A549 (cell line): Measurements from ENCODE around the gene ZNF398. TPM values are rescaled to one million over a fixed set of nuclear protein-coding genes. Genes with fewer than 3 reads are reported as not detected.
"Not testable (repeated sequence)": the region's sequence is repeated elsewhere in the genome, so short reads cannot be mapped to it uniquely, and the experiment has no call there.

ENCODE experiments used
- ATAC-seq, 2 experiments: fragments of 200-7000 bp in 1 of 2; fragments of >200 bp in 1 of 2; cut with Nextera tagmentation in 1 of 2; cut with Tn5 transposase in 1 of 2; 3 replicates each; pipeline versions ENCODE4 v1.8.0 to v1.9.1; 2018 to 2020; ENCODE audit warnings: mild to moderate bottlenecking in 1 of 2, moderate library complexity in 1 of 2
- CTCF ChIA-PET: fragments of 300-600 bp; sonication (Branson Sonifier 250); formaldehyde crosslinking; extraction: SDS; loops from one replicate; lab custom pipeline; 2021; ENCODE audit warnings: antibody characterized with exemption, inconsistent platforms; lab: Yijun Ruan, JAX
- POLR2A ChIA-PET: fragments of 350-600 bp; formaldehyde crosslinking; extraction: SDS; loops from one replicate; lab custom pipeline; 2021; ENCODE audit warnings: antibody characterized with exemption, inconsistent platforms; lab: Yijun Ruan, JAX
- DNase-seq, 2 experiments: peaks; one replicate each; pipeline versions ENCODE4 v3.0.0 to v3.0.0-alpha.2; 2011 to 2016; ENCODE audit warnings: low read depth in 1 of 2, low spot score in 1 of 2
- FAIRE-seq: peaks from 2 replicates; lab custom pipeline; 2011; peaks lifted over from hg19 to GRCh38; lab: Jason Lieb, UNC
- H3K27ac ChIP-seq, 2 experiments: fragments of >200 bp; sonication (Bioruptor Twin); formaldehyde crosslinking; 3 replicates each; pipeline ENCODE4 v1.5.1; 2016 to 2017
- H3K4me1 ChIP-seq: fragments of >200 bp; sonication (Bioruptor Twin); formaldehyde crosslinking; 3 replicates; pipeline ENCODE4 v1.6.1; 2016
- H3K4me2 ChIP-seq: fragments of >200 bp; sonication (Bioruptor Twin); formaldehyde crosslinking; 3 replicates; pipeline ENCODE4 v1.6.1; 2016
- H3K4me3 ChIP-seq: fragments of >200 bp; sonication (Bioruptor Twin); formaldehyde crosslinking; 3 replicates; pipeline ENCODE4 v1.5.1; 2016
- H3K9me3 ChIP-seq: fragments of >200 bp; sonication (Bioruptor Twin); formaldehyde crosslinking; 3 replicates; pipeline ENCODE4 v1.6.1; 2016
- CBX2 ChIP-seq: fragments of 200-600 bp; sonication (generic); IDR thresholded peaks from 2 replicates; pipeline ENCODE4 v1.6.1; 2016; ENCODE audit warnings: low read depth, mild to moderate bottlenecking, borderline replicate concordance
- CTCF ChIP-seq: fragments of >200 bp; sonication (Bioruptor Twin); formaldehyde crosslinking; IDR thresholded peaks from 3 replicates; pipeline ENCODE4 v1.5.1; 2016
- EP300 ChIP-seq, 2 experiments: fragments of >200 bp; sonication (Bioruptor Twin); formaldehyde crosslinking; IDR thresholded peaks; 2 replicates in 1 of 2; 3 replicates in 1 of 2; pipeline ENCODE4 v1.6.1; 2016 to 2017
- FOSL2 ChIP-seq, 2 experiments: fragments of 450-650 bp in 1 of 2; fragments of >200 bp in 1 of 2; sonication (Bioruptor Twin) in 1 of 2; formaldehyde crosslinking; IDR thresholded peaks; 2 replicates each; pipeline versions ENCODE4 v1.5.0 to v1.6.1; 2016 to 2020; ENCODE audit warnings: mild to moderate bottlenecking in 1 of 2, moderate library complexity in 1 of 2
- GATA3 ChIP-seq: IDR thresholded peaks from 2 replicates; pipeline ENCODE4 v1.6.1; 2012; ENCODE audit warnings: borderline replicate concordance
- HDAC2 ChIP-seq: fragments of 200-600 bp; sonication (generic); IDR thresholded peaks from 2 replicates; pipeline ENCODE4 v1.6.1; 2016
- HEYL ChIP-seq: fragments of 250-450 bp; sonication (Bioruptor Pico); IDR thresholded peaks from 2 replicates; pipeline ENCODE4 v1.8.0; 2021; ENCODE audit warnings: mild to moderate bottlenecking, moderate library complexity
- JUNB ChIP-seq: fragments of >200 bp; sonication (Bioruptor Twin); formaldehyde crosslinking; IDR thresholded peaks from 2 replicates; pipeline ENCODE4 v1.6.1; 2016
- KDM1A ChIP-seq: fragments of 200-600 bp; sonication (generic); IDR thresholded peaks from 2 replicates; pipeline ENCODE4 v1.6.1; 2016; ENCODE audit warnings: low read depth, mild to moderate bottlenecking
- KDM5A ChIP-seq: fragments of 200-600 bp; sonication (generic); IDR thresholded peaks from 2 replicates; pipeline ENCODE4 v1.6.1; 2016; ENCODE audit warnings: antibody characterized with exemption, mild to moderate bottlenecking
- MAX ChIP-seq: IDR thresholded peaks from 2 replicates; pipeline ENCODE4 v1.6.1; 2012
- MAZ ChIP-seq: fragments of 150-350 bp; IDR thresholded peaks from 2 replicates; pipeline ENCODE4 v1.6.1; 2014; ENCODE audit warnings: antibody characterized with exemption, low read depth, low read length, borderline replicate concordance
- MYC ChIP-seq: IDR thresholded peaks from 2 replicates; pipeline ENCODE4 v1.6.1; 2012; ENCODE audit warnings: mild to moderate bottlenecking, inconsistent platforms, low read length, improper control_type of control experiment, borderline replicate concordance
- NFE2L2 ChIP-seq: fragments of 150-350 bp; conservative IDR thresholded peaks from 2 replicates; pipeline ENCODE4 v1.6.1; 2014; ENCODE audit warnings: low read length
- NPAS2 ChIP-seq: fragments of 250-450 bp; sonication (Bioruptor Pico); IDR thresholded peaks from 2 replicates; pipeline ENCODE4 v1.8.0; 2022; ENCODE audit warnings: mild to moderate bottlenecking, moderate library complexity, borderline replicate concordance
- NR3C1 ChIP-seq: fragments of >200 bp; sonication (Bioruptor Twin); formaldehyde crosslinking; IDR thresholded peaks from 3 replicates; pipeline ENCODE4 v1.6.1; 2017
- PBX3 ChIP-seq: IDR thresholded peaks from 2 replicates; pipeline ENCODE4 v1.6.1; 2012
- POLR2A ChIP-seq: IDR thresholded peaks from 2 replicates; pipeline ENCODE4 v1.6.1; 2012; ENCODE audit warnings: mild to moderate bottlenecking, low read length
- RAD21 ChIP-seq, 2 experiments: fragments of >200 bp in 1 of 2; sonication (Bioruptor Twin) in 1 of 2; formaldehyde crosslinking in 1 of 2; IDR thresholded peaks in 1 of 2; conservative IDR thresholded peaks in 1 of 2; 2 replicates in 1 of 2; 3 replicates in 1 of 2; pipeline ENCODE4 v1.6.1; 2012 to 2018; ENCODE audit warnings: inconsistent platforms in 1 of 2
- RARB ChIP-seq: fragments of 250-450 bp; sonication (Bioruptor Pico); IDR thresholded peaks from 2 replicates; pipeline ENCODE4 v1.8.0; 2021; ENCODE audit warnings: mild to moderate bottlenecking, moderate library complexity
- RCOR1 ChIP-seq: fragments of 150-350 bp; IDR thresholded peaks from 2 replicates; pipeline ENCODE4 v1.6.1; 2014; ENCODE audit warnings: antibody characterized with exemption, low read length, low read depth
- RNF2 ChIP-seq: fragments of 200-600 bp; sonication (generic); IDR thresholded peaks from 2 replicates; pipeline ENCODE4 v1.6.1; 2016; ENCODE audit warnings: low read depth, mild to moderate bottlenecking, antibody characterized with exemption, moderate library complexity, borderline replicate concordance
- USF2 ChIP-seq: fragments of 450-650 bp; IDR thresholded peaks from 2 replicates; pipeline ENCODE4 v1.6.1; 2014; ENCODE audit warnings: antibody characterized with exemption
- ZNF302 ChIP-seq: fragments of 250-450 bp; sonication (Bioruptor Pico); IDR thresholded peaks from 2 replicates; pipeline ENCODE4 v1.9.0; 2021; ENCODE audit warnings: inconsistent platforms, mild to moderate bottlenecking, moderate library complexity
- ZSCAN20 ChIP-seq: fragments of 250-450 bp; sonication (Bioruptor Pico); IDR thresholded peaks from 2 replicates; pipeline ENCODE4 v1.8.0; 2022; ENCODE audit warnings: mild to moderate bottlenecking, moderate library complexity
- WGBS: methylation state at CpG from one replicate; pipeline ENCODE4 v1.1.6; 2017; ENCODE audit errors: missing lambda C conversion rate; 5-methylcytosine and 5-hydroxymethylcytosine counted together
- polyA plus RNA-seq, 4 experiments: library from polyadenylated mRNA; depleted of rRNA in 3 of 4; stranded (reverse); fragments of >200 nt; fragmentation: RNase III in 1 of 4; extraction: RNeasy Plus Mini Kit Qiagen cat#74134 plus additional on column Dnase treatment in 1 of 4; gene quantifications; 2 replicates in 3 of 4; 3 replicates in 1 of 4; pipeline ENCODE4 v1.2.3, GENCODE V29; 2011 to 2017

Gene ZNF398
- polyA plus RNA-seq, 2 of the 4 experiments (the other 2 are of a cell fraction), result 6.6 to 8.1 TPM

- TF ChIP-seq RAD21 (conservative IDR thresholded peaks at IDR 0.05 in 1 of 2, IDR thresholded peaks at IDR 0.05 in 1 of 2) (no peak), POLR2A (no peak), CTCF (no peak), HDAC2 (no peak), KDM5A (no peak), EP300 (IDR thresholded peaks at IDR 0.05) (no peak)
- Histone ChIP-seq H3K4me2 (no peak overlapping the region), H3K4me1 (peaks cover 23% of the 10 kb centered on the region), H3K27ac (peak overlapping the region in 1 of 2 experiments; percentile 28; a peak in 2 of 6 replicates), H3K9me3 (no peaks in the 10 kb centered on the region), H3K4me3 (no peak overlapping the region)
- ChIA-PET CTCF (interaction anchor here (0.6 to 1.5 kb wide), 2 partner anchors 62 to 72 kb away, joined by 3 to 4 read pairs; no protein-coding TSS in a partner anchor), POLR2A (no interaction called here)
- WGBS, result 49% methylated on average over 3 of the region's 3 CpGs
- no peak for FAIRE-seq
- ATAC-seq, result peak; percentile 30 to 66; a peak in 2 of 6 replicates
- DNase-seq, result peak in 1 of 2 experiments; percentile 18
Measured at GRCh38 chr7:149140831-149141230, 6.4 kb upstream of the ZNF398 start.

GRCh38 chr7:149141893-149142292 is 5.4 kb upstream of the ZNF398 start:
- no peak overlapping the region for H3K27ac ChIP-seq
- H3K4me3 ChIP-seq, result no peak overlapping the region
- H3K4me1 ChIP-seq, result peaks cover 28% of the 10 kb centered on the region
- TF ChIP-seq NPAS2 (CRISPR knock-in tag) (no peak), MYC (no peak), HEYL (CRISPR knock-in tag) (no peak), MAX (no peak), POLR2A (no peak), JUNB (no peak), ZSCAN20 (CRISPR knock-in tag) (no peak)
- H3K4me2 ChIP-seq, result no peak overlapping the region
- ATAC-seq (no peak), FAIRE-seq (no peak), DNase-seq (no peak)
- CTCF ChIA-PET, result interaction anchor here (1.1 to 1.5 kb wide), 2 partner anchors 11 to 73 kb away, joined by 3 to 4 read pairs; no protein-coding TSS in a partner anchor
- POLR2A ChIA-PET, result no interaction called here
- no peaks in the 10 kb centered on the region for H3K9me3 ChIP-seq
- WGBS, result 80% methylated on average over 4 of the region's 4 CpGs

- peaks cover 37% of the 10 kb centered on the region for H3K4me1 ChIP-seq
- ATAC-seq, FAIRE-seq, H3K4me3 ChIP-seq, H3K9me3 ChIP-seq, CTCF ChIA-PET, H3K4me2 ChIP-seq, DNase-seq, H3K27ac ChIP-seq: not testable (repeated sequence)
- 82% methylated on average over 14 of the region's 14 CpGs for WGBS
- POLR2A ChIA-PET, result interaction anchor here (1.0 kb wide), 1 partner anchor 19 kb away, joined by 3 read pairs; the partner anchor contains the start of gene ZNF425
Measured at GRCh38 chr7:149144436-149144922, 2.8 kb upstream of the ZNF398 start.

- POLR2A ChIA-PET, result interaction anchor here (2.3 kb wide), 1 partner anchor 20 kb away, joined by 11 read pairs; the partner anchor contains the start of gene ZNF425
- no peak for DNase-seq
- no peak for FAIRE-seq
- ATAC-seq, result no peak
- H3K4me3 ChIP-seq, result no peak overlapping the region
- WGBS, result 94% methylated on average over 8 of the region's 8 CpGs
- H3K9me3 ChIP-seq, result no peaks in the 10 kb centered on the region
- H3K4me2 ChIP-seq, result peak overlapping the region; percentile 88
- no peak for TF ChIP-seq USF2
- TF ChIP-seq HEYL (CRISPR knock-in tag), result no peak
- TF ChIP-seq KDM1A, result no peak
- TF ChIP-seq MAZ, result no peak
- TF ChIP-seq PBX3, result no peak
- no peak for TF ChIP-seq ZSCAN20 (CRISPR knock-in tag)
- no peak for TF ChIP-seq RCOR1
- no peak for TF ChIP-seq RNF2
- no peak for TF ChIP-seq CBX2
- TF ChIP-seq FOSL2 (IDR thresholded peaks at IDR 0.05), result no peak
- no peak for TF ChIP-seq FOSL2 (CRISPR knock-in tag; IDR thresholded peaks at IDR 0.05)
- no peak for TF ChIP-seq NFE2L2
- no peak for TF ChIP-seq GATA3
- no peak for TF ChIP-seq RARB (CRISPR knock-in tag)
- TF ChIP-seq ZNF302 (CRISPR knock-in tag), result no peak
- TF ChIP-seq NR3C1, result no peak
- no peak for TF ChIP-seq POLR2A
- TF ChIP-seq, all 56 proteins: peak for 0
- CTCF ChIA-PET, result interaction anchor here (1.1 to 4.5 kb wide), 7 partner anchors 9 to 112 kb away, joined by 3 to 60 read pairs (median 12); no protein-coding TSS in a partner anchor
- peak overlapping the region in 1 of 2 experiments; percentile 99; a peak in 1 of 6 replicates for H3K27ac ChIP-seq
- peaks cover 40% of the 10 kb centered on the region for H3K4me1 ChIP-seq
Measured at GRCh38 chr7:149145031-149145845, 2.0 kb upstream of the ZNF398 start.
